ENCODE measurements around the gene ADARB2. TPM values are rescaled to one million over a fixed set of nuclear protein-coding genes. Genes with fewer than 3 reads are reported as not detected.
"Not testable (repeated sequence)": the region's sequence is repeated elsewhere in the genome, so short reads cannot be mapped to it uniquely, and the experiment has no call there.

Gene ADARB2
- total RNA-seq, 2 experiments from 2014 or later, result 2.5 to 3.0 TPM

- H3K4me3 Mint-ChIP-seq, result no peak overlapping the region
- no peaks in the 10 kb centered on the region for H3K36me3 Mint-ChIP-seq (ENCODE audit: low read depth)
- H3K27me3 Mint-ChIP-seq, result no peaks in the 10 kb centered on the region
- POLR2A ChIA-PET, result no interaction called here
- H3K27ac Mint-ChIP-seq, result no peak overlapping the region
- H3K9me3 Mint-ChIP-seq, result no peaks in the 10 kb centered on the region
- CTCF ChIA-PET, result no interaction called here
- H3K4me1 Mint-ChIP-seq, result peaks cover 10% of the 10 kb centered on the region
- no peak for DNase-seq
These were observed 192.4 kb downstream of the ADARB2 start for GRCh38 chr10:1544929-1545328.

- DNase-seq, result no peak
- no peaks in the 10 kb centered on the region for H3K36me3 Mint-ChIP-seq (ENCODE audit: low read depth)
- no peaks in the 10 kb centered on the region for H3K27me3 Mint-ChIP-seq
- no peaks in the 10 kb centered on the region for H3K9me3 Mint-ChIP-seq
- H3K4me3 Mint-ChIP-seq, result no peak overlapping the region
- POLR2A ChIA-PET, result no interaction called here
- no peak overlapping the region for H3K27ac Mint-ChIP-seq
- CTCF ChIA-PET, result no interaction called here
- H3K4me1 Mint-ChIP-seq, result peaks cover 6% of the 10 kb centered on the region
These were observed 193.1 kb downstream of the ADARB2 start for GRCh38 chr10:1544209-1544673.

- no peaks in the 10 kb centered on the region for H3K9me3 Mint-ChIP-seq
- POLR2A ChIA-PET, result no interaction called here
- peaks cover 3% of the 10 kb centered on the region for H3K4me1 Mint-ChIP-seq
- H3K36me3 Mint-ChIP-seq (ENCODE audit: low read depth), result no peaks in the 10 kb centered on the region
- no peak overlapping the region for H3K4me3 Mint-ChIP-seq
- DNase-seq, result no peak
- no peak overlapping the region for H3K27ac Mint-ChIP-seq
- H3K27me3 Mint-ChIP-seq, result no peaks in the 10 kb centered on the region
- CTCF ChIA-PET, result no interaction called here
These were observed 193.7 kb downstream of the ADARB2 start for GRCh38 chr10:1543596-1543995.

- no peaks in the 10 kb centered on the region for H3K36me3 Mint-ChIP-seq (ENCODE audit: low read depth)
These were observed 194.4 kb downstream of the ADARB2 start for GRCh38 chr10:1542941-1543340.

GRCh38 chr10:1540144-1540543 is 197.2 kb downstream of the ADARB2 start:
- CTCF ChIA-PET, result no interaction called here
- Mint-ChIP-seq H3K36me3 (ENCODE audit: low read depth) (no peaks in the 10 kb centered on the region), H3K9me3 (no peaks in the 10 kb centered on the region), H3K4me3 (no peak overlapping the region), H3K27me3 (no peaks in the 10 kb centered on the region), H3K4me1 (no peaks in the 10 kb centered on the region), H3K27ac (no peak overlapping the region)
- no peak for DNase-seq
- POLR2A ChIA-PET, result no interaction called here

More at GRCh38 chr10:1542941-1543340, 194.4 kb downstream of the ADARB2 start:
- no peaks in the 10 kb centered on the region for H3K27me3 Mint-ChIP-seq
- ChIA-PET CTCF (no interaction called here), POLR2A (no interaction called here)
- no peaks in the 10 kb centered on the region for H3K4me1 Mint-ChIP-seq
- H3K9me3 Mint-ChIP-seq, result no peaks in the 10 kb centered on the region
- no peak overlapping the region for H3K27ac Mint-ChIP-seq
- no peak overlapping the region for H3K4me3 Mint-ChIP-seq
- no peak for DNase-seq

- POLR2A ChIA-PET, result no interaction called here
- no peaks in the 10 kb centered on the region for H3K4me1 Mint-ChIP-seq
- H3K9me3 Mint-ChIP-seq, result no peaks in the 10 kb centered on the region
- H3K36me3 Mint-ChIP-seq (ENCODE audit: low read depth), result no peaks in the 10 kb centered on the region
- H3K27ac Mint-ChIP-seq, result no peak overlapping the region
- DNase-seq, result no peak
- no peaks in the 10 kb centered on the region for H3K27me3 Mint-ChIP-seq
- CTCF ChIA-PET, result no interaction called here
- H3K4me3 Mint-ChIP-seq, result no peak overlapping the region
These were observed 198.1 kb downstream of the ADARB2 start for GRCh38 chr10:1539216-1539615.

GRCh38 chr10:1538531-1539061 is 198.7 kb downstream of the ADARB2 start:
- H3K4me3 Mint-ChIP-seq, result no peak overlapping the region
- H3K27ac Mint-ChIP-seq, result no peak overlapping the region
- ChIA-PET CTCF (no interaction called here), POLR2A (no interaction called here)
- no peak for DNase-seq
- H3K27me3 Mint-ChIP-seq, result no peaks in the 10 kb centered on the region
- no peaks in the 10 kb centered on the region for H3K9me3 Mint-ChIP-seq
- H3K36me3 Mint-ChIP-seq (ENCODE audit: low read depth), result no peaks in the 10 kb centered on the region
- H3K4me1 Mint-ChIP-seq, result no peaks in the 10 kb centered on the region

- no peaks in the 10 kb centered on the region for H3K36me3 Mint-ChIP-seq (ENCODE audit: low read depth)
- no peaks in the 10 kb centered on the region for H3K27me3 Mint-ChIP-seq
- CTCF ChIA-PET, result no interaction called here
These were observed 199.2 kb downstream of the ADARB2 start for GRCh38 chr10:1538121-1538520.

GRCh38 chr10:1537449-1537848 is 199.9 kb downstream of the ADARB2 start:
- CTCF ChIA-PET; POLR2A ChIA-PET; H3K27me3 Mint-ChIP-seq; DNase-seq; H3K36me3 Mint-ChIP-seq (ENCODE audit: low read depth); H3K9me3 Mint-ChIP-seq; H3K27ac Mint-ChIP-seq; H3K4me3 Mint-ChIP-seq; H3K4me1 Mint-ChIP-seq: not testable (repeated sequence)

More at GRCh38 chr10:1538121-1538520, 199.2 kb downstream of the ADARB2 start:
- H3K4me1 Mint-ChIP-seq, result no peaks in the 10 kb centered on the region
- DNase-seq, result no peak
- H3K4me3 Mint-ChIP-seq, result no peak overlapping the region
- POLR2A ChIA-PET, result no interaction called here
- no peak overlapping the region for H3K27ac Mint-ChIP-seq
- H3K9me3 Mint-ChIP-seq, result no peaks in the 10 kb centered on the region

GRCh38 chr10:1536341-1536740 is 201.0 kb downstream of the ADARB2 start:
- no peaks in the 10 kb centered on the region for H3K36me3 Mint-ChIP-seq (ENCODE audit: low read depth)
- no peak overlapping the region for H3K27ac Mint-ChIP-seq
- H3K9me3 Mint-ChIP-seq, result no peaks in the 10 kb centered on the region
- no peak overlapping the region for H3K4me3 Mint-ChIP-seq
- no peaks in the 10 kb centered on the region for H3K4me1 Mint-ChIP-seq
- no peaks in the 10 kb centered on the region for H3K27me3 Mint-ChIP-seq
- DNase-seq, result no peak
- POLR2A ChIA-PET, result no interaction called here
- CTCF ChIA-PET, result no interaction called here

- H3K27me3 Mint-ChIP-seq, result no peaks in the 10 kb centered on the region
- CTCF ChIA-PET, result no interaction called here
- no peaks in the 10 kb centered on the region for H3K4me1 Mint-ChIP-seq
- POLR2A ChIA-PET, result no interaction called here
- DNase-seq, result no peak
- H3K27ac Mint-ChIP-seq, result no peak overlapping the region
- no peak overlapping the region for H3K4me3 Mint-ChIP-seq
- H3K9me3 Mint-ChIP-seq, result no peaks in the 10 kb centered on the region
- no peaks in the 10 kb centered on the region for H3K36me3 Mint-ChIP-seq (ENCODE audit: low read depth)
These were observed 201.9 kb downstream of the ADARB2 start for GRCh38 chr10:1535301-1535965.

- no peaks in the 10 kb centered on the region for H3K9me3 Mint-ChIP-seq
- no peak for DNase-seq
- no peak overlapping the region for H3K4me3 Mint-ChIP-seq
These were observed 202.5 kb downstream of the ADARB2 start for GRCh38 chr10:1534820-1535219.

GRCh38 chr10:1532636-1533035 is 204.7 kb downstream of the ADARB2 start:
- Mint-ChIP-seq H3K36me3 (ENCODE audit: low read depth) (no peaks in the 10 kb centered on the region), H3K27me3 (no peaks in the 10 kb centered on the region), H3K4me1 (no peaks in the 10 kb centered on the region), H3K9me3 (no peaks in the 10 kb centered on the region), H3K4me3 (no peak overlapping the region), H3K27ac (no peak overlapping the region)
- ChIA-PET POLR2A (no interaction called here), CTCF (no interaction called here)
- DNase-seq, result no peak

More at GRCh38 chr10:1534820-1535219, 202.5 kb downstream of the ADARB2 start:
- Mint-ChIP-seq H3K27ac (no peak overlapping the region), H3K4me1 (no peaks in the 10 kb centered on the region), H3K27me3 (no peaks in the 10 kb centered on the region), H3K36me3 (ENCODE audit: low read depth) (no peaks in the 10 kb centered on the region)
- ChIA-PET CTCF (no interaction called here), POLR2A (no interaction called here)

- no peak for DNase-seq
- Mint-ChIP-seq H3K4me3 (no peak overlapping the region), H3K9me3 (no peaks in the 10 kb centered on the region), H3K36me3 (ENCODE audit: low read depth) (no peaks in the 10 kb centered on the region), H3K27ac (no peak overlapping the region), H3K27me3 (no peaks in the 10 kb centered on the region), H3K4me1 (no peaks in the 10 kb centered on the region)
- ChIA-PET CTCF (no interaction called here), POLR2A (no interaction called here)
These were observed 205.3 kb downstream of the ADARB2 start for GRCh38 chr10:1531883-1532597.
